ENCODE data around the gene CASZ1. TPM values are rescaled to one million over a fixed set of nuclear protein-coding genes. Genes with fewer than 3 reads are reported as not detected.

Gene CASZ1
- total and polyA plus RNA-seq, 2 donors (not counting 1 experiment from before 2014, with no cell fraction given): 0.34 to 0.50 TPM

GRCh38 chr1:10639011-10639774 lies 157.3 kb downstream of the CASZ1 start:
- TF ChIP-seq CTCF (conservative IDR thresholded peaks at IDR 0.05 in 1 of 2, IDR thresholded peaks at IDR 0.05 in 1 of 2; ENCODE audit: low read depth in 1 of 2, low read length in 2 of 2) (no peak), EZH2 (IDR thresholded peaks at IDR 0.05; ENCODE audit: low read length, missing control alignments) (no peak)
- no peak overlapping the region for H3K4me2 ChIP-seq (ENCODE audit: extremely low read depth, insufficient read depth, low read length)
- no peak overlapping the region for H3K27ac ChIP-seq (ENCODE audit: insufficient read depth, low read length)
- no peaks in the 10 kb centered on the region for H3K9me3 ChIP-seq (ENCODE audit: control insufficient read depth, insufficient read depth, low read depth, low read length)
- H3K4me1 ChIP-seq (ENCODE audit: control insufficient read depth, extremely low read depth, insufficient read depth, low read length): no peaks in the 10 kb centered on the region
- no peaks in the 10 kb centered on the region for H3K36me3 ChIP-seq (ENCODE audit: control insufficient read depth, insufficient read depth, low read length)
- H2AFZ ChIP-seq (ENCODE audit: low read length): no peak overlapping the region
- no peak overlapping the region for H3K4me3 ChIP-seq (replicated peaks in 1 of 4; ENCODE audit: control extremely low read depth in 1 of 4, insufficient read depth in 1 of 4, low read depth in 3 of 4, low read length in 4 of 4)
- H4K20me1 ChIP-seq (ENCODE audit: control insufficient read depth, extremely low read depth, insufficient read depth, low read length): no peaks in the 10 kb centered on the region
- no peaks in the 10 kb centered on the region for H3K79me2 ChIP-seq (ENCODE audit: control insufficient read depth, insufficient read depth, low read length)
- DNase-seq (ENCODE audit: low read depth in 2 of 2): peak in 1 of 2 donors; percentile 16
- H3K9ac ChIP-seq (ENCODE audit: insufficient read depth, low read length): no peak overlapping the region
- H3K27me3 ChIP-seq (ENCODE audit: control insufficient read depth, insufficient read depth, low read length): no peaks in the 10 kb centered on the region

- Histone ChIP-seq H3K4me2 (ENCODE audit: extremely low read depth, insufficient read depth, low read length) (peak overlapping the region; percentile 51), H2AFZ (ENCODE audit: low read length) (no peak overlapping the region), H3K36me3 (ENCODE audit: control insufficient read depth, insufficient read depth, low read length) (no peaks in the 10 kb centered on the region), H3K4me1 (ENCODE audit: control insufficient read depth, extremely low read depth, insufficient read depth, low read length) (no peaks in the 10 kb centered on the region), H3K9ac (ENCODE audit: insufficient read depth, low read length) (peak overlapping the region; percentile 2), H3K27me3 (ENCODE audit: control insufficient read depth, insufficient read depth, low read length) (no peaks in the 10 kb centered on the region), H3K79me2 (ENCODE audit: control insufficient read depth, insufficient read depth, low read length) (no peaks in the 10 kb centered on the region), H3K27ac (ENCODE audit: insufficient read depth, low read length) (no peak overlapping the region), H3K9me3 (ENCODE audit: control insufficient read depth, insufficient read depth, low read depth, low read length) (no peaks in the 10 kb centered on the region), H3K4me3 (replicated peaks in 1 of 4; ENCODE audit: control extremely low read depth in 1 of 4, insufficient read depth in 1 of 4, low read depth in 3 of 4, low read length in 4 of 4) (peak overlapping the region in 2 of 4 experiments; percentile 10 to 22), H4K20me1 (ENCODE audit: control insufficient read depth, extremely low read depth, insufficient read depth, low read length) (no peaks in the 10 kb centered on the region)
- DNase-seq (ENCODE audit: low read depth in 2 of 2): no peak
- TF ChIP-seq CTCF (conservative IDR thresholded peaks at IDR 0.05 in 1 of 2, IDR thresholded peaks at IDR 0.05 in 1 of 2; ENCODE audit: low read depth in 1 of 2, low read length in 2 of 2) (no peak), EZH2 (IDR thresholded peaks at IDR 0.05; ENCODE audit: low read length, missing control alignments) (no peak)
Measured at GRCh38 chr1:10638559-10639005, 157.9 kb downstream of the CASZ1 start.

- TF ChIP-seq EZH2 (IDR thresholded peaks at IDR 0.05; ENCODE audit: low read length, missing control alignments) (no peak), CTCF (conservative IDR thresholded peaks at IDR 0.05 in 1 of 2, IDR thresholded peaks at IDR 0.05 in 1 of 2; ENCODE audit: low read depth in 1 of 2, low read length in 2 of 2) (no peak)
- H4K20me1 ChIP-seq (ENCODE audit: control insufficient read depth, extremely low read depth, insufficient read depth, low read length): no peaks in the 10 kb centered on the region
- H3K27me3 ChIP-seq (ENCODE audit: control insufficient read depth, insufficient read depth, low read length): no peaks in the 10 kb centered on the region
- H3K4me2 ChIP-seq (ENCODE audit: extremely low read depth, insufficient read depth, low read length): peak overlapping the region; percentile 37
- H3K36me3 ChIP-seq (ENCODE audit: control insufficient read depth, insufficient read depth, low read length): no peaks in the 10 kb centered on the region
- H3K4me1 ChIP-seq (ENCODE audit: control insufficient read depth, extremely low read depth, insufficient read depth, low read length): no peaks in the 10 kb centered on the region
- peak overlapping the region in 2 of 4 experiments; percentile 10 to 22 for H3K4me3 ChIP-seq (replicated peaks in 1 of 4; ENCODE audit: control extremely low read depth in 1 of 4, insufficient read depth in 1 of 4, low read depth in 3 of 4, low read length in 4 of 4)
- no peak overlapping the region for H3K27ac ChIP-seq (ENCODE audit: insufficient read depth, low read length)
- no peak overlapping the region for H2AFZ ChIP-seq (ENCODE audit: low read length)
- DNase-seq (ENCODE audit: low read depth in 2 of 2): no peak
- no peak overlapping the region for H3K9ac ChIP-seq (ENCODE audit: insufficient read depth, low read length)
- no peaks in the 10 kb centered on the region for H3K79me2 ChIP-seq (ENCODE audit: control insufficient read depth, insufficient read depth, low read length)
- no peaks in the 10 kb centered on the region for H3K9me3 ChIP-seq (ENCODE audit: control insufficient read depth, insufficient read depth, low read depth, low read length)
Measured at GRCh38 chr1:10637834-10638558, 158.4 kb downstream of the CASZ1 start.
